NCI-H1694 (cell line): Measurements from ENCODE around the gene LASP1.

Experiments used
- DNase-seq: peaks from one replicate; lab custom pipeline; 2025; lab: John Stamatoyannopoulos, UW

Gene LASP1

GRCh38 chr17:38886643-38887010 is 16.8 kb downstream of the LASP1 start:
- DNase-seq = no peak

GRCh38 chr17:38888842-38889241 is 19.0 kb downstream of the LASP1 start:
- DNase-seq = no peak

GRCh38 chr17:38889745-38890409 is 20.0 kb downstream of the LASP1 start:
- no peak for DNase-seq

GRCh38 chr17:38890410-38890746 is 20.5 kb downstream of the LASP1 start:
- DNase-seq = no peak

- no peak for DNase-seq
These were observed 21.6 kb downstream of the LASP1 start for GRCh38 chr17:38891441-38891840.

- no peak for DNase-seq
These were observed 22.2 kb downstream of the LASP1 start for GRCh38 chr17:38892083-38892482.

- no peak for DNase-seq
These were observed 22.8 kb downstream of the LASP1 start for GRCh38 chr17:38892620-38893019.

GRCh38 chr17:38893113-38893512 is 23.3 kb downstream of the LASP1 start:
- no peak for DNase-seq

- no peak for DNase-seq
These were observed 23.7 kb downstream of the LASP1 start for GRCh38 chr17:38893607-38894006.

GRCh38 chr17:38894276-38894675 is 24.4 kb downstream of the LASP1 start:
- DNase-seq = no peak

GRCh38 chr17:38896346-38896954 is 26.6 kb downstream of the LASP1 start:
- no peak for DNase-seq

GRCh38 chr17:38897176-38897575 is 27.3 kb downstream of the LASP1 start:
- DNase-seq = no peak

GRCh38 chr17:38897671-38898290 is 27.9 kb downstream of the LASP1 start:
- no peak for DNase-seq

- DNase-seq = no peak
These were observed 28.4 kb downstream of the LASP1 start for GRCh38 chr17:38898291-38898679.

- DNase-seq = no peak
These were observed 29.0 kb downstream of the LASP1 start for GRCh38 chr17:38898812-38899348.

- DNase-seq = no peak
These were observed 29.6 kb downstream of the LASP1 start for GRCh38 chr17:38899421-38899820.

GRCh38 chr17:38900978-38901656 is 31.3 kb downstream of the LASP1 start:
- no peak for DNase-seq

- no peak for DNase-seq
These were observed 33.5 kb downstream of the LASP1 start for GRCh38 chr17:38903404-38903803.

GRCh38 chr17:38904892-38905291 is 35.0 kb downstream of the LASP1 start:
- no peak for DNase-seq

GRCh38 chr17:38905375-38905774 is 35.5 kb downstream of the LASP1 start:
- DNase-seq = no peak

- no peak for DNase-seq
These were observed 36.8 kb downstream of the LASP1 start for GRCh38 chr17:38906460-38907228.
